ENCODE data around the gene MROH8.
A peak's percentile ranks its signal among the peaks of the same experiment; 100 is the strongest.

Gene MROH8

DNA sequence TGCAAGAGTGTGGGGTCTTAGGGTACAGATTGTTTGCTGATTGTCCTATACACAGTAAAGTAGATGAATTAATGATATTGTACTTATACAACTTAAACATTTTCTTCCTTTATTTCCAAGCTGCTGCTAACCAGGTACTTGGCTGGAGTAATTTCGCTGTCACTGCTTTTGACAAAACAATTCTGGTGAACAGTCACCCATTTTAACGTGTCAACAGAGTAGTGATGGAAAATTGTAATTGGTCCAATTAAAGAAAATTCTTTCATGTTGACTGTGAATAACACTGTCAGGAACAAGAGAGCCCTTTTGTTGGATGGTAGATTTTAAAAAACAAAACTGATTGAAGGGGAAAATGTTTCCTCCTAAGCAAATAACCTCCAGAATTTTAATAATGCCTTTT, 26.4 kb upstream of the MROH8 start:
- DNase-seq (ENCODE audit: insufficient read length, low spot score) (no peak), FAIRE-seq (no peak)
- no peak for TF ChIP-seq POLR2A (IDR thresholded peaks at IDR 0.05; ENCODE audit: low read depth, low read length)

DNA sequence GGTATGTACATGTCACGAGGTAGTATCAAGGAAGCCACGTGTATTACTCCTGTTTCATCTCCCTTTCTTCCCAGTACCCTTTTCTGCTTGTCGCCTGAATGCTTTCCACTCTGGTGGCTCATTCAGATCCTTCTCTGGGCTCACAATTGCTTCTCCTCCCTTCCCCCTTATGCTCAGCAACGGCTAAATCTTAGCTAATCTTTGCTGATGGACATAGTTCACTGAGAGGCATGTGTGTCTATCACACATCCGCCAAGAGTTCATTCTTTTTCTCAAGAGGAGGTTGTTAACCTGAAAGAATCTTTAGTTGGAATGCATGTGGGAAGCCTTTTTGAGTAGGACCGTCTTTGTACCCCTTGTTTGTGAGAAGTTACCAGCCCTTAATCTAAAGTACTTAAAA, 25.8 kb upstream of the MROH8 start:
- no peak for FAIRE-seq
- TF ChIP-seq POLR2A (IDR thresholded peaks at IDR 0.05; ENCODE audit: low read depth, low read length) = no peak
- no peak for DNase-seq (ENCODE audit: insufficient read length, low spot score)

DNA sequence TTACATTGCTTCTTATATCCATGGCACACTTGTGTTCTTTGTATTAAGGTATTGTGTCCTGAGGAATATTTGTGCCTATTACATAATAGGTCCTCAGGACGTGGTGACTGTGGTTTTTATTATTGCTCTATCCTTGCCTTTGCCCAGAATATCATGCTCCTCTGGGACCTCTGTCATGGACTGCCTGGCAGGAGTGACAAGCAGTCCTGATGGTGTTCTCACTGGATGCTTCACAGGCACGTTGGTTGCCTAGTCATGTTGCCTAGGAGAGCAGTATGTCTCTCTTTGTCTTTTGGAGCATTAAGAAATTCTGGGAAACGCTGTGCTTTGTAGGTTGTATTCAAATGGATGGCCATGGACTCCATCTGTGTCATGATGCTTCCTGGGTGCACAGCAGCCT, 24.7 kb upstream of the MROH8 start:
- TF ChIP-seq POLR2A (IDR thresholded peaks at IDR 0.05; ENCODE audit: low read depth, low read length) = no peak
- DNase-seq (ENCODE audit: insufficient read length, low spot score) (no peak), FAIRE-seq (no peak)

DNA sequence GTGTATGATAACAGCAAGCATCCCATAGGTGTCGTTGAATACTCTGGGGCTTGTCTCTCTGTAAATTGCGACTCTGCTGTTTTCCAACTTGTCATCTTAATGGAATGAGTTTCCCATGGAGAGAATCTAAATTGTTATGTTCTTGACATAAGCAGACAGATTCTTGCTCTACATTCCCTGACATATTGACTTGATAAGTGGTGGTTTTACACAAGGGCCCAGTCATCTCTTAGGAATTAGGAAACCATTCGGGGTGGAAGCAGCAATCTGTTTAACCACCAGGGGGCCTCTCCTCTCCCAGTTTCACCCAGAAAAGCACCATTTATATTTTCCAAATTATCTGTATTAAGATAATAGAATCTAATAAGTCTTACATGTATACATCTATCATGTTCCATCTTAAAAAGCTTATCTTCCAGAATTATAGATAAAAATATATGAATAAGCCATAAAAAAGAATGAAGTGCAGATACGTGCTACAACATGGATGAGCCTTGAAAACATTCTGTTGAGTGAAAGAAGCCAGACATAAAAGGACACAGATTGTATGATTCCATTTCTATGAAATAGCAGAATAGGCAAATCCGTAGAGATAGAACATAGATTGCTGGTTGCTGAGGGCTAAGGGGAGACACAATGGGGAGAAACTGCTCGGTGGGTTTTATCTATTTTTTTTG, 23.1 kb upstream of the MROH8 start:
- DNase-seq (ENCODE audit: insufficient read length, low spot score) (peak; percentile 65), FAIRE-seq (peak; percentile 50)
- TF ChIP-seq POLR2A (IDR thresholded peaks at IDR 0.05; ENCODE audit: low read depth, low read length) = no peak

DNA sequence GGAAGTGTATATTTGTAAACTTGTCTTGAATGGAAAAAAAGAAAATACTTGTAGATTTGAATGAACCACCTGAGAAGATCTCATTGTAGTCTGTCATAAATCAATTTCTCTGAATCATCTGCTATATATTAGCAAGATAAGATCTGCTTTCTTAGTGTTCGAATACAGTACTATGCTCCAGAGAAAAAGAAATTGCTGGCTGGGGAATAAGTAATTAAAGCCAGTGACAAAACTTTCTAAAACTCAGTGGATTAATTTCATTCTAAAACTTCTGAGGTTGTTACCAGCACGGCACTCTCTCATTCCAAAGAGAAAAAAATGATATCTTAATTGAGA, 22.4 kb upstream of the MROH8 start:
- TF ChIP-seq POLR2A (IDR thresholded peaks at IDR 0.05; ENCODE audit: low read depth, low read length) = no peak
- DNase-seq (ENCODE audit: insufficient read length, low spot score) (no peak), FAIRE-seq (no peak)

DNA sequence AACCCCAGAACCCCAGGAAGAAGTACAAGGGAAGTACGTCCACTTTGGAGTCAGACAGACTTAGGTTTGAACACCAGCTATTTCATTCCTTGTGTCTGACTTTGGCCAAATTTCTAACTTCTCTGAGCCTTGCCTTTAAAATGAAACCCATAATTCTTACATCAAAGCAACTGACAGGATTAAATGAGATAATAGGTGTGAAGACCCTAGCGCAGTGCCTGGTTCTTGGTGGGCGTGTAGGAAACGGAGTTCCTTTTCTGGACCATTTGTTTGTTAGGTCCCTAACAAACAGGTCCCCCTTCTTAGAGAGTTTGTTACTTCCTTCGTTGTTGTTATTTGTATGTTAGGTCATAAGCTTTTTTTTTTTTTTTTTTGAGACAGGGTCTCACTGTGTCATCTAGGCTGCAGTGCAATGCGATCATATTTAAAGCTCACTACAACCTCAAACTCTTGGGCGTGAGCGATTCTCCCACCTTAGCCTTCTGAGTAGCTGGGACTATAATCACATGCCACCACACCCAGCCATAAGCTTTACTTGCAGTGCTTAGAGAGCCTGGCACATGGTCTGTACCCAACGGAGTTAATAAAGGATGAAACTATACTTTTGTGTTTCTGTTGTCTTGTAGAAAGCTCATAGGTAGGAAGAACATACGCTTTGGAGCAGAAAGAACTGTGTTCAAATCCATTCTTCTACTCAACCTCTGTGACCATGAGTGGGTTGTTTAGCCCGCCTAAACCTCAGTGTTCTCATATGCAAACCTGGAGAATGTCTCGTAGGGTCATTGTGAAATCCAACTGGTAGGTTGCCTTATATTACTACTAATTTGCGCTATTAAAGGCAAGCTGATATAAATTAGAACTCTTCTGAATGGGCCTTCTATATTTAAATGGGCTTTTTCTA, 21.8 kb upstream of the MROH8 start:
- FAIRE-seq (no peak), DNase-seq (ENCODE audit: insufficient read length, low spot score) (no peak)
- no peak for TF ChIP-seq POLR2A (IDR thresholded peaks at IDR 0.05; ENCODE audit: low read depth, low read length)

DNA sequence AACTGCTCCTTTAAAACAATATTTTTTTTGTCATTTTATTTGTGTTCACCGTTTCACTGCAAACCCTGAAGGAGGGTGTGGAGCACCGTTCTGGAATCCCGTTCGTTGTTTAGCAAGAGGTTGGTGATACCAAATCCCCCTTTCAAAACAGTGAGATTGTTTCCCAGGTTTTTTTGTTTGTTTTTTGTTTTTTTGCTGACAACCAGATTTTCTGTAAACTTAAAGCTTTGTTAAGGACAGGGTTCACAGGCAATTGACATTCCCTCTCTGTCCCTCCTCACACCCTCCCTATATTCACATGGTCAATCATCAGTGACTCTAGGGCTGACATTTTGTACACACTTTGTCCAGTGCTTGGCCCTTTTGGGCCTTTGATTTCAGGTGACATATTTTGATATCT, 21.0 kb upstream of the MROH8 start:
- no peak for TF ChIP-seq POLR2A (IDR thresholded peaks at IDR 0.05; ENCODE audit: low read depth, low read length)
- DNase-seq (ENCODE audit: insufficient read length, low spot score) (no peak), FAIRE-seq (no peak)

DNA sequence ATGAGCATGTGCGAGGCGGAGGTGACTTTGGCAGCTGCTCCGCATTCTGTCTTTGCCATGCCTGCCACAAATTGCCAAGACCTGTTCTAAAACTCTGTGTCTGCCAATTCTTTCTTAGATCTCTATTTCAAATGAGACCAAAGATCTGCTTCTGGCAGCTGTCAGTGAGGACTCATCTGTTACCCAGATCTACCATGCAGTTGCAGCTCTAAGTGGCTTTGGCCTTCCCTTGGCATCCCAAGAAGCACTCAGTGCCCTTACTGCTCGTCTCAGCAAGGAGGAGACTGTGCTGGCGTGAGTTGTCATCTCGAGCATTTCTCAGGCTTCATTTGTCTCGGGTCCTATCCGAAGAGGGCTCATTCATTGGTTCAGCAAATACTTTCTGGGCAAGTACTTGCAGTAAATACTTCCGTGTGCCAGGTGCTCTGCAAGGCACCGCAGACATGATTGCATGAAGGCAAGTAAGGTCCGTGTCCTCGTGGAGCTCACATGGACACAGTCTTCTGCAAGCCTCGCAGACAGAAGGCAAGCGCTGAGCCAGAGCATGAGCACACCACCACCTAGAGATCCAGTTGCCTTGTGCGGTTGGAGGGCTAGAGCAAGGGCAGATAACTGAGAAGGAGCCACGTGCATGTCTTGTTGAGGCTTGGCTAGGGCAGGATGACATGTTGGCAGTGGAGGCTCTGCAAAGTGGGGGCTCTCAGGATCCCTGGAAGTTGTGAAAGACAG, 19.7 kb upstream of the MROH8 start:
- DNase-seq (ENCODE audit: insufficient read length, low spot score) (no peak), FAIRE-seq (no peak)
- TF ChIP-seq POLR2A (IDR thresholded peaks at IDR 0.05; ENCODE audit: low read depth, low read length) = no peak

DNA sequence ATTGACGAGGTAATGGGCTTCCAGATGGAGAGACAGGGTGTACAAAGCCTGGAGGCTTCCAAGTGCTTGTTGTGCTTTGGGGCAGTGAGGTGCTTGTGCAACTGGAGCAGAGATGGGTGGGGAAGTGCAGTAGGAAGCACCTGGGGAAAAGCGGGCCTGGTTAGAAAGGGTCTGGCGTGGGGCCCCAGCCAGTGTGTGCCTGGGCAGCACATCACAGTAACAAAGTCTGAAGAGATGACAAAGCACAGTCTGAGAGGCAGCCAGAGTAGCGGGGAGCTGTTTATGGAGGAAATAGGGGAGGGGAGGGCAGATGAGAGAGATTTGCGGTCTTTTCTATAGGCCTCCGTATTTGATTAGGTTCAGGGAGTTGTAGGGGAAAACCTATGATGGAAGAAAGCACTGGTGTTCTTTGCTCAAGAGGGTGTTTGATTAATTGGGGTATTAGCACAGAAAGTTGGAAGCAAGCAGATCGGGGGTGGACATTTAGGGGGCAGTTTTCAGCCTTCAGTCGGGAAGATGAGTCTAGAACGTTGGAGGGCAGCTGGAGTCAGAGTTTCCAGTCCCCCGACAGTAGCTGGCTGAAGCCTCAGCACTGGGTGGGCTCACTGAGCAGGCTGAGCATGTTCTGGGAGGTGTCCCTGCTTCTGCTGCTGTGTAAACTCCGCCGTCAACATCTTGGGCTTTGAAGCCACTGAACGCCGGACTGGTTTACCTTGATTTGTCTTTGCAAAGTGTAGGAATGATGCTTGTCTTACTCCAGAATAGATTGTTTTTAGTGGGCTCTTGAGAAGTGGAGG, 15.5 kb upstream of the MROH8 start:
- TF ChIP-seq POLR2A (IDR thresholded peaks at IDR 0.05; ENCODE audit: low read depth, low read length) = no peak
- FAIRE-seq (no peak), DNase-seq (ENCODE audit: insufficient read length, low spot score) (no peak)

DNA sequence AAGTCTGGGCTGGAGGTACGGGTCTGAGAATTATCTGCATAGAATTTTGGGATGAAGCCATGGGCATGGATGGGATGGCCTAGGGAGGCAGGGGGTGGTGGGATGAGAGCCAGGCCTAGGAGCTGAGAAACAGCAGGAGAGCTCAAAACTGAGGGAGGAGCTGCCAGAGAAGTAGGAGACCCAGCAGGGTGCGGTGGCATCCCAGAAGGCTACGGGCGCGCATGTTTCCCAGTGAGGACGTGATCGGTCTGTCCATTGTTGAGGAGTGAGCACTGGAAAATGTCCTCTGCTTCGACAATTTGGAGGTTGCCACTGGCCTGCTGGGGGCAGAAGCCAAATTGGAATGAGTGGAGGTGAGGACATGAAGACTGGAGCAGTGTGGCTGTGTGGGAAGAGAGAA, 14.5 kb upstream of the MROH8 start:
- no peak for TF ChIP-seq POLR2A (IDR thresholded peaks at IDR 0.05; ENCODE audit: low read depth, low read length)
- DNase-seq (ENCODE audit: insufficient read length, low spot score) (no peak), FAIRE-seq (no peak)

DNA sequence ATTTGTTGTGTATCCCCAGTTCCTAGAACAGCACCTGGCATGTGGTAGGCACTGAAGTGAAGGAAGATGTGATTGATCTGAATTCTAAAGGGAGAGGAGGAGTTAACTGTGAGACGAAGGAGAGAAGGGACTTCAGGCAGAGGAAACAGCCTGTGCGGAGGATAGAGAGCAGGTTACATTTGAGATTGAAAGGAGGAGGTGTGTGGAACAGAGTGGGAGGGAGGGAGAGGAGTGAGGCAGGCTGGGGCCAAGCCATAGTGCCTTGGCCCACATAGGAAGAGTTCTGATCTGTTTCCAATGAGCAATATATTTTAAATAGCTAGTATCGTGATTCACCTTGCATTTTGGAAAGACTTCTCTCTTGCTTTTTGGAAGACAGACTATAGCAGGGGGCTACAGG, 13.9 kb upstream of the MROH8 start:
- no peak for FAIRE-seq
- TF ChIP-seq POLR2A (IDR thresholded peaks at IDR 0.05; ENCODE audit: low read depth, low read length) = no peak
- no peak for DNase-seq (ENCODE audit: insufficient read length, low spot score)

DNA sequence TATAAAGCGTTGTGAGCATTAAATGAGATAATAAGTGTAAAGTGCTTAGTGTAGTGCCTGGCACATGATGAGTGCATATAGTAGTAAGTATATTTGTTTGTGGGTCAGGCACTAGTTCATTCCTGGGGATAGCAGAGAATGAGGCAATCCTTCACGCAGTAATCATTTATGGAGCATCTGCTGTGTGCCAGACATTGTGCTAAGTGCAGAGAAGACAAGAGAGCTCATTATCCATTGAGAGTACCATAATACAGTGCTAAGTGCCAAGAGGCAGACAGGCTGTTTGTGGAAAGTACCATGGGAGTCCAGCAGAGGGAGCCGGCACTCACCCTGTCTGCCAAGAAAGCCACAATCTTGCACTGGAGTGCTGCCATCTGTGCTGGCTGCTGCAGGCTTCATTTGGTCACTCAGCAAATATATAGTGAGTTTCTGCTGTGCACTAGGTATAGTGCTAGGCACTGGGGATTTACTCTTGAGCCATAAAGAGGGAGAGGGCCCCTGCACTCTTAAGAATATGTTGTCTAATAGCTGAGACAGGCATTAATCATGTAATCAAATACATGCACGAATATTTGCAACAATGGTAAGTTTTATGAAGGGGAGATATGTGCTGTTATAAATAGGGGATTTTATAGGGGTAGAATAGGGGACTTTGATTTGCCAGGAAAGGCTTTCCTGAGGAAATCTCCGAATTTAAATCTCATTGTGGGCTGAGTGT, 12.9 kb upstream of the MROH8 start:
- TF ChIP-seq POLR2A (IDR thresholded peaks at IDR 0.05; ENCODE audit: low read depth, low read length) = no peak
- DNase-seq (ENCODE audit: insufficient read length, low spot score) (peak; percentile 67), FAIRE-seq (peak; percentile 64)
